Measurements from ENCODE around the gene PRKG1.

Gene PRKG1

DNA sequence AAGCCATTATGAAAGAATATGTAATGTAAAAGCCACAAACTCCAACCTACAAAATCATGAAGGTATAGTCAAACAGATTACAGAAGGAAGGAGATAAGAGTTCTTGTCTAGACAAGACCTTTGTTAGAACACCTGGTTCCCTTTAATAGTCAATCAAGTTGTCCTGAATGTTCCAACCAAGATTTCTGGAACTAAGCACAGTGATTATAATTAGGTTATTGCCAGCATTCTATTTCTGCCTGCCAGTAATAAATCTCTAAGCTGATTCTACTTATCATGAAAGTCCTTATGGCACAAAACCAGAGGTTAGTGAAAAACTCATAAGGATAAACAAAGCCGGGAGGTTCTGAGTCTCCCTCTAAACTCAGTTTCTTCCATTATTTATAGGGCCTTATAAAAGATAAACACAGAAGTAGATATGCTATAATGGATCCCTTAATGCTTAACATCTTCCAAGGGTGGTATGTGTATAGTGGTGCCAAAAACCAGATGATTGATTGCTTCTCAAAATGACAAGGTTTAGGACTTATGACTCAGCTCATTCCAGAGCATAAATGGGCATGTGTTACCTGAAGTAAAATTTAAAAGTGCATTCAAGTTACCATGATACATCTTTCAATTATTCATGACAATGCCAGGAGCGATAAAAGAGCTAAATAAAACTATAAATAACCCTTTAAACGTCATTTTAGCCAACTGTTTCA is 387.9 kb downstream of the PRKG1 start:
- no peak for DNase-seq

DNA sequence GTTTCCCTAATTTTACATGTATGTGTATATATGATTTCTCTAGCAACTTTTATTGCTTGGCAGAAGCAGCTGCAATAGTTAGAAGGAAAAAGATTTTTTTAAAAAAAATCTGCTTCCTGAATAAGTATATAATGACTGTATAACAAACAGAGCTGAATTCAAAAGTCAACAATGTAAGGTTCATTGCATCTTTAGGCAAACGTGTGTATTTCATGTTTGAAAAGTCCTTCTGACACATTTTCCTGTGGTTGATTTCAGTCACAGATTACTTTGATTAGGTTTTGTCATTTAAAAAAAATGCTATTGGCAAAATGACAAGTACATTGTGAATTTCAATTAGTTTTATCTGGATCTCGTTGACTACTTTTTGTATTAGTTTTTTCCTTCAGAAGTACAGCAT is 394.1 kb downstream of the PRKG1 start:
- peak in 1 of 2 experiments; percentile 40 for DNase-seq

DNA sequence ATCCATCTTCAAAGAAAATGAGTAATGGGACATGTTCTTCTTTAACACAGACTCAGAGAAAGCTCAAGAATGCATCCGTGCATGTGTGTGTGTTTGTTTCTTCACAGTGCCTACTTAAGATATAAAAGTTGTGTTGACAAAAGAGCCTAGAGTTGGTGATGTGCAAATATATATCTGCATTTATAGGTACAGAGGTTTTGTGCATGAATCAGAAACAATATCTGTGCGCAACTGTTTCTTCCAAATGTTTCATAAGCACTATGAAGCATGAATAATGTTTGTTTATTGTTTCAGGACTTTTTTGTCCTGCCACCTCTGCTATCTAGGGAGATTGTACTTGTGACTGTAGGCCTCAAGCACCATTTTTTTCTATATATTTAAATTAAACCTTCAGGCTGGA is 395.4 kb downstream of the PRKG1 start:
- no peak for DNase-seq

DNA sequence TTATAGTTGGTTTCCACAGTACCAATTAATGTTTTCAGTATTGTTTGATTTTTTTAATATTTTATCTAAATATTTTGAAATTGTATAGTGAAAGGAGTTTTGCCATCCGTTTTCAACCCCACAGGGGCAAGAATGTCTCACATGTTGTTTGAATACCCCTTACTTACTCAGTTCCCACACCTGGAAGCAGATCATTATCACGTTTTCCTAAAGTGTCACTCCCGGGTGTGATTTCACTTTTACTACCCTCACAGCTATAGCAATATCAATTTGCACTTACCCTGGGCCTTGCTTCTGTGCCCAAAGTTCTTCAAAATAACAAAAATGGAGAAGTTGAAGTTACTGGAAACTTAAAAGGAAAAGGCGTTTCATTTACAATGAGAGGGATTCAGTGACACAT is 397.0 kb downstream of the PRKG1 start:
- no peak for DNase-seq

DNA sequence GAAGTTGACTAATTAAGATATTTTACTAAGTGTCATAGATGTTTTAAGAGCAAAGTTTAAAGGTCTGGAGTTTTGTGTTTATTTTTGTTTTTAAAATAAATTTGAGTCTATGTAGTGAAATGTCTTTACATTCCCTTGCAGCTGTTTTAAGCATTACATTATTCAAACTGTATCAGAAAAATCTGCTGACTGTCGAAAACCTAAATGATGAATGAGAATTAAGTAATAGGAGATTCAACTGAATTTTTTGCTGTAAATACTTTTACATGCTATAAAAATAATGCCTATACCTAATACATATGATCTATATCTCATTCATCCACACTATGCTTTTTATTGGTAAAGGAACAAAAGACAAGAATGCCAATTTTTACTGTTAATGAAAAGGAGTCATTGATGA is 397.9 kb downstream of the PRKG1 start:
- DNase-seq = no peak

DNA sequence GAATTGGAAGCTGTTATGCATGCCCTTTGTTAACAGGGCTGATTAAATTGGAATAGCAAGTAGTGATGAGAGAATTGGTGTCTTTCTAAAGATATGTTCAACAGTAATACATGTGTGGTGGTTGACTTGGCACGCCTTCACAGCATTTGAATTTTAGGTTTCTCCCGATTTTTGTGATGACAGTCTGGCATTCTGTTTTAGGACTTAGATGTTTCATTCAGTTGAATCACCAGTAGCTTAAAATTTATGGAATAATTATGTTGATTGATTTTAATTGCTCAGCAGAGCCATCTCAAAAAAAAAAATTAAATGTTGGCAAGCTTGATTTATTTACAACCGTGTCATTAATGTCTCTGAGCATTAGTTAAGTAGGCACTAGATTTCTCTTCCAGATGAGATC is 405.4 kb downstream of the PRKG1 start:
- DNase-seq = no peak

DNA sequence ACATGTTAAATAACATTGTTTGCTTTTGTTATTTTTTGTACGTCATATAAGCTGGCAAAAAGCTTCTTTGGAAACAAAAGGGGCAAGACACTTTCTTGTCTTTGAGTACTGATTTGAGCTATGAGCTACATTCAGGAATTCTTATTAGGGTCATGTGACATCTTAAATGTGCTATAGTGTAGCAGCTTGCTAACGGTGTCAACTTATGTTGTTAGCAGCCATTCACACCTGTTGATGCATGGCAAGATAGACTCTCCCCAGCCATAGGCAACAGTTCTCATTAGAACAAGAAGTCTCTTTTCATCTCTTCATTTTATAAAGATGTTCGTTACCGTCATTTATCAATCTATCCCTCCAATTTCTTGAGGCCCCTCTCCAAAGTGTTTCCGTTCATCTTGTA is 411.4 kb downstream of the PRKG1 start:
- no peak for DNase-seq

DNA sequence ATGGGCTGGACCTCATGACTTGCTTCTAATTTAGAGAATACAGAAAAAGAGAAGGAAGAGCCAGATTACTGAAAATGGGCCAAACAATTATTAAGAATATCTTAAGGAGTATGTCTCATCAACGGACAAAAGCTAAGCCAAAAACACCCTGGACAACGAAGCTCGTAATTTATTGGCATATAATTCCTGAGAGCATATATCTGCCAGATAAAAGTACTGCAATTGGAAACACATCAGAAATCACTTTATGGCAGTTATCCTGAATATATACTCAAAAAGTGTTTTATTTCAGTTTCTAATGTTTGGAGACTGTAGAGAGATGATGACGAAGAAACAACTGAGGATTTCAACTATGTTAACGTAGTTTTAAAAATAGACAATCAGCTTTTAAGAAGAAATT is 413.3 kb downstream of the PRKG1 start:
- no peak for DNase-seq

DNA sequence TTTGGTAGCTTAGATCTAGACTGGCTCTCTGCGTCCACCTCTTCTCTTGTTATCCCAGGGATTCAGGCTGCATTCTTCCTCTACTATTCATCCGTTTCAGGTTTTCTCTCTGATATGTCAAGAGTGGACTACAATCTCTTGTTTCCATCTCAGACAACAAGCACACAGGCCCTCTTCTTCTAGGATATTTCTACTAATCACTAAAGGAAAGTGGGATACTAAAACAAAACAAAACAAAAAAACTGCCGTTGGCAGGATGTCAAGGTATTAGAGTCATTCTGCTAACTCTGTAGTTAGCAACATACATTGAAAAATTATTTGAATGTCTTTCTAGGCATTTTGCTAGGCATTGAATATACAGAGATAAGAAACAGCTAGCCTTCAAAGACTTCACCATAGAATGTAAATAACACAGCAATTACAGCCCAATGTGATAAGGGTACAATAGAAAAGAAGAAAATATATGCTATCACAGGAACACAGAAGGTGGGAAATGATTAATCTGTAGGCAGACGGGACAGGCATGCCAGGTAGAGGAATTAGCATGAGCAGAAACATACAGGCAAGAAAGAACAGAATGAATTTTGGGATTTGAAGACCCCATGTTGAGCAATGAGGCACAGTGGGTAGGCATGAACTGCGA is 414.6 kb downstream of the PRKG1 start:
- no peak for DNase-seq

DNA sequence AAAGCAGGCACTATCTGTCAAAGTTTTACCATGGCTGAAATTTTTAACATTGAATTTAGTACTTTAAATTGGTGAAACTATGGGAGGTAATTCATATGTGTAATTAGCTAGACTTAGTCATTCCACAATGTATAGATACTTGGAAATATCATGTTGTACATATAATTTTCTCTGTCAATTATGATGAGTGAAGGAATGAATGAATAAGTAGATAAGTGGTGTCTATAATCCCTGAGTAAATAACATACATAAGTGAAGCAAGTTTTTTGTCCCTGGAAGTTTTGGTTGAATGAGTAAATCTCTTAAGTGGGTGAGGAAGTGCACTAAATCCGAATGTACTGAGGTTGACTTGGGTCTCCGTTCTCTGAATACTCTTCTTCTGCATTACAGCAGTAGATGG is 424.1 kb downstream of the PRKG1 start:
- DNase-seq = no peak

DNA sequence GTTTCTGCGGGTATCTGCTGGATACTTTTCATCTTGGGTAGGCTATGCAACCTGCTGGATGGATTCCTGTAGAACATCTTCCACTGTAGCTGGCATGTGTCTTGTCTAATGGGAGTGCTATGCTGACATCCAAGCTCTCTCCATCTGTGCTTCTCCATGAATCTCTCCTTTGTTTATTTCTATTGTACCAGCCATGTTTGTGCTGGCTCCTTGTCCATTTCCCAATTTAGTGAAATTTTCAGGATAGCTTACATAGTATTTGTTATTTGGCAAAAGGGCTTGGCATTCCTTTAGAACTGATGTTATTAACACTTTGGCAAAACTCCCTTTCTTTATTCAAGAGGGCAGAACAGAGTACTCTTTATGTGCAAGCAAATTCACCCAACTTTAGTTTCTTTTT is 427.1 kb downstream of the PRKG1 start:
- no peak for DNase-seq

DNA sequence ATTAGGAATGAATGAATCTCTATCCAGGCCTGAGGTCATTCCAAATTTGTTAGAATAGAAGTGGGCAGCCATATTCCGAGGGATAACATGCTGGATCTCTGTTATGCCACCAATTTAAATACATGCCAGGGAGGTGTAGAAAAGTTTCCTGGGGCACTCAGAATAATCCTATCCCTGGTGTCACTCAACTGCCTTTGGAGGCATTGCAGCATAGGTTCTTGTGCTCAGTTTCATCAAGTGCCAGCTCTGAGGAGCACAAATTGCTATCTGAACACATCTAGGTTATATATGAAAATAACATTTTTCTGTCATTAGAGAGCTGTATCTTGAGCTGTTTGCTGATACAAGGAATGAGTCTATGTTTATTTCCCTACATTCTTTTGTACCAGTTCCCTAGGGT is 427.8 kb downstream of the PRKG1 start:
- no peak for DNase-seq

DNA sequence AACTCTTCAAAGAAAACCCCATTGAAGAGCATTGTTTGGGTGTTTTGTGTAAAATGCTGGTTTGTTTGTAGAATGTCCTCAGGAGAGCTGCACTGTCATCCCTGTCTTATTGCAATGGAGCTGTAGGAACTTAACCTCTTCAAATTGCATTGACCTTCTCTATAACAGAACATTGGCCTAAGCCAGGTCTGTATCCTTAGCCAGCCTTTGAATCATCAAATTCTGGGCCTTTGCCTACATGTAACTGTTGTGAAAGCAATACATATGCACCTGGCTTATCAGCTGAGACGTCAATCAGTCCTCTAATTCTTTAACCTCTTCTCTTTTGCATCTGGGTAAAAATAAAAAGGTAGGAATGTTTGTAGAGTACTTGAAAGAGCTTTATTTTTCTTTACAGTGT is 429.1 kb downstream of the PRKG1 start:
- DNase-seq = no peak

DNA sequence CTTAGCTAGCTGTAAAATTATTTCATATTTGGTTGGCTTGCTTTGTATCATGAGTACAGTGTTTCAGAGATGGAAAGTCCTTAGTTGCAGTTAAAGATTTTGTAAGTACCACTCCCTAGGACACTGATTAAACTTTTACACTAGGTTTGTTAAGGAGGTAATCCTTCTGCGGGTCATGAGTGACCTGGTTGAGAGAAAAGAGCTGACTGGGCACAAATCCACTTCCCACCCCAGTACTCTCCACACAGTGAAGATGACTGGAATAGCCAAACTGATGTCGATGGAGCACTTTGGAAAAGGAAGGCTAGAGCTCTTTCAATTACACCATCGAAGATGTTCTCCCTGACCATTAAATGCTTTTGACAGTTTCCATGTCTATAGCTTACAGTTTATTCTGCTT is 433.2 kb downstream of the PRKG1 start:
- DNase-seq = no peak

DNA sequence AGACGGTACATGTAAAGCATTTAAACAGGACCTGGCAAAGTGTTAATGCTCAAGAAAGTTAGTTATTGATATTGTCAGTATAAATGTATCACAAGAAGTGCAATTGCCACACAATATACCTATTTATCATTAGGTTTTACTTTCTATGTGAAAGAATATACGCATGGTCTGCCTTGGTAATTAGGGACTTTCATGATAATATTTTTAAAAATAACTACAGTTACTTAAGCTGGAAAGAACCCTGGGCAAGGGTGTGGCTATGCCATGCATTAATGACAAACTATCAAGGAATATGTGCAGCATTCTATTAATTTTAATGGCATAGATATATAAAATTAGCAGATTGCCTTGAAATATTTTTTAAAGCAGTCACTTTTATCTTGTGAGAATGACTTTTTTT is 433.9 kb downstream of the PRKG1 start:
- DNase-seq = no peak

DNA sequence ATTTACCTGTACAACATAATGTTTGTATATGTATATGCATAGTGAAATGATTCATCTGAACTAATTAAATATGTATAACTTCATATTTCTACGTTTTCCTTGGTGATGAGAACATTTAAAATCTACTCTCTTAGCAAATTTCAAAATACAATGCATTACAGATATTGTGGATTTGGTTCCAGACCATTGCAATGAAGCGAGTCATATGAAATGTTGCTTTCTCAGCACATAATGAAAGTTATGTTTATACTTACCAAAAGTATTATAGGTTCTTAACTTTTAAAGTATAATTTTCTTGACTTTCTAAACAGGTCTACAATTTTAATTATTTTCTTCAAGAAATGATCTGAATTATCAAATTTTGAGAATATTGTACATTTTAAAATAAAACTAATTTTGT is 435.9 kb downstream of the PRKG1 start:
- DNase-seq = no peak

DNA sequence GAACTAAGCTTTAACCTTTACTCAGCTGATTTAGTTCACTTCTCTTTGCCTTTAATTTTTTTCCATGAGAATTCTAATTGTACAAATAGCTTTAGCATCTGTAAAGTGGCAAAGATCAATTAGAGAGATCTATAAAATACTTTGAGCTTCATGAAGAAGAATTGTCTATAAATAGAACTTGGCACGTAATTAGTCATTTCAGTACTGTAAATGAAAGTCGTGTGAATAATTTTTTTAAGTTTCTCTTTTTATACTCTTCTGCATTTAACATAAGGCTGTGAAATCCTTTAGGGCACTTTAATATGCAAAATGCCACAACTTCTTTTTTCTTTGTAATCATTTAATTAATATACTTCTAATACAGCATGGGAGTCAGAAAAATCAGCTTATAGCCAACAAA is 447.3 kb downstream of the PRKG1 start:
- no peak for DNase-seq

DNA sequence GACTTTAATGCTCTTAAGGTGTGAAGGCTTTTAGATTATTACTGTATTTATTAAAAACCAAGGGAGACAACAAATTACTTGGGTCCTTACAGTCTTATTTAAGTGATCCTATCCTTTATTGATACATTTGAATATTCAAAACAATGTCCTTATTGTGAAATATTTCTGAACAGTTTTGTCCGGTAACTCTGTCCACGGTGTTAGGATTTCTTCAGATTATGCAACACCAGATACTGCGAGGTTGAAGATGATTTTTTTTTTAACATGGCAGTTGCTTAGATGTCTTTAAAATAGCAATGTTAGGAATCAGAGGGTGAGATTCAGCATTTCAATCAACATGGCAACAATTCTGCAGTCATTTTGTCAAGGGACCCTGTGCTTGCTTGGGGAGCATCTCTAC is 448.6 kb downstream of the PRKG1 start:
- DNase-seq = no peak

DNA sequence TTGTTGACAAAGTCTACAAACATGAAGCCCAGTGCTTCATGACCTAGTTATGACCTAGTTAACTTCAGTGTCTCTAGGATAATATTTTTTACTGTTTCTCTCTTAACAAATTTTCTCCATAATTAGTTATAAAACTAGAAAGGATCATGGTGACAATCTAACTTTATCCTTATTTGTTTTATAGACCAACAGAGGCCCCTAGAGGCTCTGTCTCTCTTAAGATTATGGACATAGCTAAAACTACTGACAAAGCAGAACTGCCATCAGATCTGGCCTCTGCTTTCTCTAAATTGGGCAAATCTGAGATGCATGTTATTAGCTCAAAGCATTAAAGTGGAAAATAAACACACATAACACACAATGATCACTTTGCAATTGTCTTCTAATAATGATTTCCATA is 449.2 kb downstream of the PRKG1 start:
- DNase-seq = no peak

DNA sequence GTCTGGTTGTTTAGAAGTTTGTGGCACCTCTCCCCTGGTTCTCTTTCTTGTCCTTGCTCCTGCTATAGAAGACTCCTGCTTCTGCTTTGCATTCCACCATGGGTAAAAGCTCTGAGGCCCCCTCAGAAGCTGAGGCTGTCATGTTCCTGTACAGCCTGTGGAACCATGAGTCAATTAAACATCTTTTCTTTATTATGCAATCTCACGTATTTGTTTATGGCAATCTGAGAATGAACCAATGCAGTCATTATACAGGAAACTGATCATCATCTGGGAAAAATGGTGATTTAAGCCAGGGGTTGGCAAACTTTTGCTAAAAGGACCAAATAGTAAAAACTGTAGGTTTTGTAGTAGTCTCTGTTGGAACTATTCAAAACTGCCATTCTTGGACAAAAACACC is 449.8 kb downstream of the PRKG1 start:
- no peak for DNase-seq

DNA sequence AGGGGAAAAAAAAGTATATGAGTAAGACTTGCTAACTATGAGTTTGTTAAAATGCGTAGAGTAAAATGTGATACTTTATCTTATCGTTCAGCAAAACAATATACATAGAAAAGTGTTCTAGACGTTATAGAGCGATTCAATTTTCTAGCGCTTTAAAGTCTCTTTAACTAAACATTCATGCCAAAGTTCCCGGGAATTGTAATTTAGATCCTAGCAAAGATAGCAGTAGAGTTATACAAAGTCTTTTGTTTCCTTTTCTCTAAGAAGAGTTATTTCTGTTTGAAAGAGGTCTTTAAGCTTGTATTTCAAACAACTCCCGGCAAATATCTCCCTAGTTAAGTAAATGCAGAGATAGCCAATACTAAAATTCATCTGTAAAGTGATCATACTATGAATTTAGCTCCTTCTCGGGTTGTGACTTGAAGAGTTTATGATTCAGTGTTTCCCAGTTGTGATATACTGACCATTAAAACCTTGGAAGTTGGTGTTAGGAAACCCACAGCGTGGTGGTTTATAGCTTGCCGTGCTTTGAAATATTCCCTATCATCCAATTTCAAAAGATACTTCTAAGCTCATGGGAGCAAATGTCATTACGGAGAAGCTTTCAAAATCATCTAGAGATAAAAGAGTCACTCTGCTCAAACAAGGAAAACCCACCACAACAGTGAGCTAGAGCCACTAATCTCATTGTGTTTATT is 453.4 kb downstream of the PRKG1 start:
- DNase-seq = no peak

DNA sequence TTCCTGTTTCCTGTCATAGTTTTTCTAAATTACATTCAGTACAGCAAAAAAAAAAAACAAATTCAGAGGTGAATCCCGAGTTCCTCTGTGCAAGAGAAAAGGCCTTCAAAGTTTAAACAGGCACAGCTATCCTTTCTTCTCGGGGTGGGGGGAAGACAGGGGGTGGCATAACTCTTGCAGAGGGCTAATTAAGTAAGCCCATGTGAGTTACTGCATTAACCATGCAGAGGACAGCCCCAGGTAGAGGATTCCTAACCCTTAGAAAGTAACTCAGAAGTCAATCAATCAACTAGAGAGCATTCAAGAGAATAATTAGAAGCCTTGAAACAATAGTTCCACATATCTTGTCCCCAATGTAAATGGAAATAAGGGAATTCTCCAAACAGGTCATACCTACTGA is 454.2 kb downstream of the PRKG1 start:
- DNase-seq = no peak

DNA sequence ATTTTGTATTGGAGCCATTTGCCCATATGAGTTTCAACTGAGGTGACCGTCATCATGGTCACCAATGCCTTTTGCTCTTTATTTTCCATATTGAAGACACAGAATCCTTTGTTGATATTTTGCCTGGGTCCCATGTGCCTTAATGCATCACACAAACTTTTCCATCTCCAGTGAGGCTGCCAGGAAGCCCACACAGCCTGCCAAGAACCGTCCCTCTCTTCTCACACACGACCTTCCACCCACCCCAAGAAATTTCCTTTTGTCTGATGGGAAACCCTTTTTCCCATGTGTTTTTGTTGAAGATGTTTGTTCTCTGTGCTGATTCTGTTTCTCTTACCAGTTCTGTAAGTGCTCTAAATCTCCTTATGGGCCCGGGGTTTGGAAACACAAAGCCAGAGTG is 456.3 kb downstream of the PRKG1 start:
- DNase-seq = no peak

DNA sequence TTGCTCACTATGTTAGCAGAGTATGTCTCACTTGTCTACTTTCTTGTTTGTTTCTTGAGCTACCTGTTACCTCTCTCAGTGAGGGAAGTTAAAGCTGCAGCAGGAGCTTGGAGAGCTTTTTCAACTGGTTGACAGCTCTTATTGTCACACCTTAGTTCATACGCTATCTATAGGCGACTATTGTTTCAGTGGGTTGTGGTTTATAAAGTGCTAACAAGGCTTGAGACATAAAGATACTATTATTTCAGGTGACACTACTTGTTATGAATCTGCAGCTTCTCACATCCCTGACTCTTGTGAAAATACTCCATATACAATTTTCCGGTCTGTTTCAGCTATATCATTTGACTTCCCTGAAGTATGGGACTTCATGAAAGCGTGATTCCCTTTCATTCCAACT is 457.8 kb downstream of the PRKG1 start:
- no peak for DNase-seq

DNA sequence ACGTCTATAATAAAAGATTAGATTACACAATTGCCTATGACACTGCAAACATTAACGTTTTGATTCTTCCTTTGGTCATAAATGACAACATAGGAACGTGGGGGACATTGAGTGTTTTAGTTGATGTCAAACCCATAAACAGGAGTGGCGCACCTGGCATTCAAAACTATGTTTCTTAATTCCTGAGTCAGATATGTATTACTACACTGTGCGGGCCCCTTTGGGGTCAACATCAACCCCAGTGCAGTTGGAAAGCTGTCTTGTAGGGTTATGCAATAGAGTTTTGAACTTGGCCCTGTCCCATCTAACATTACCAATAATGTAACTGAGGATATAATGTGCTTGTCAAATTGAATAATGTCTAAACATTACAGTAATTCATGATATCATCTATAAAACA is 468.6 kb downstream of the PRKG1 start:
- no peak for DNase-seq
